Kidney (tissue), 14 donors: ENCODE data around the gene ADCY6. TPM values are rescaled to one million over a fixed set of nuclear protein-coding genes. Genes with fewer than 3 reads are reported as not detected.

Source experiments
- DNase-seq, 5 donors: peaks; one replicate each; pipeline ENCODE4 v3.0.0-alpha.2; 2013 to 2020
- FAIRE-seq: peaks from 2 replicates; lab custom pipeline; 2012; peaks lifted over from hg19 to GRCh38; lab: Jason Lieb, UNC
- H3K27ac ChIP-seq, 2 donors: one replicate each; pipeline ENCODE4 v1.7.0; 2013; ENCODE audit warnings: low read depth in 2 of 2, low read length in 2 of 2, inconsistent platforms in 1 of 2
- H3K27me3 ChIP-seq: one replicate; pipeline ENCODE4 v1.7.1; 2013; ENCODE audit warnings: low read length, inconsistent platforms; ENCODE audit not compliant: control insufficient read depth, insufficient read depth
- H3K36me3 ChIP-seq, 3 donors: one replicate each; pipeline versions ENCODE4 v1.7.0 to v1.7.1; 2013; ENCODE audit warnings: low read length in 3 of 3, control low read depth in 1 of 3, inconsistent platforms in 1 of 3; ENCODE audit not compliant: insufficient read depth in 3 of 3, control insufficient read depth in 2 of 3
- H3K4me1 ChIP-seq, 3 donors: one replicate each; pipeline versions ENCODE4 v1.7.0 to v1.7.1; 2013; ENCODE audit warnings: low read length in 3 of 3, inconsistent platforms in 1 of 3, low read depth in 1 of 3; ENCODE audit not compliant: control insufficient read depth in 2 of 3, insufficient read depth in 2 of 3
- H3K4me3 ChIP-seq, 3 donors: one replicate each; pipeline versions ENCODE4 v1.7.0 to v1.8.1; 2013; ENCODE audit warnings: low read length in 3 of 3, control low read depth in 1 of 3, inconsistent platforms in 1 of 3
- H3K9ac ChIP-seq, 3 donors: one replicate each; pipeline versions ENCODE4 v1.7.0 to v1.7.1; 2013; ENCODE audit warnings: low read length in 3 of 3, control low read depth in 1 of 3, inconsistent platforms in 1 of 3
- H3K9me3 ChIP-seq, 3 donors: one replicate each; pipeline versions ENCODE4 v1.7.0 to v1.7.1; 2013; ENCODE audit warnings: low read length in 3 of 3, control low read depth in 1 of 3, inconsistent platforms in 1 of 3; ENCODE audit not compliant: control insufficient read depth in 2 of 3, insufficient read depth in 1 of 3
- CTCF ChIP-seq: IDR thresholded peaks from 3 replicates; pipeline ENCODE4 v1.5.1; 2012; ENCODE audit warnings: mild to moderate bottlenecking, moderate library complexity, borderline replicate concordance; ENCODE audit not compliant: insufficient read depth; ENCODE audit errors: extremely low read depth
- intact Hi-C: fragments of 100-400 bp; cut with DNase I; formaldehyde crosslinking; loops from one replicate; pipeline ENCODE4 v1.11.1; 2022
- polyA plus RNA-seq: library from polyadenylated mRNA; stranded (reverse); fragments of 350-450 nt; fragmentation: Illumina TruSeq; extraction: RNeasy Lipid Tissue Mini Kit (QIAGEN cat#74804); gene quantifications from one replicate; pipeline ENCODE4 v1.2.3, GENCODE V29; 2014; ENCODE audit warnings: low read depth, low replicate concordance; ENCODE audit not compliant: insufficient read depth
- total RNA-seq: library from RNA; stranded (reverse); fragmentation: NEBNext Ultra II Directional; extraction: Animal tissue kit (Norgen Biotek cat#: 25700); gene quantifications from one replicate; pipeline ENCODE4 v1.2.1, GENCODE V29; 2021
- donor health status: control.
- donor health status: control.
- donor health status: control.
- donor health status: control.
- donor health status: control.
- donor health status: DM: yes; HTN: yes; CAD: no.
- donor health status: Normal renal cell carcinoma (clear cell type).

The ADCY6 gene
- total and polyA plus RNA-seq, 2 donors from 2014 or later = 27.3 to 66.9 TPM

- Histone ChIP-seq H3K27me3 (no peaks in the 10 kb centered on the region), H3K9me3 (no peaks in the 10 kb centered on the region), H3K27ac (no peak overlapping the region), H3K4me3 (no peak overlapping the region), H3K4me1 (no peaks in the 10 kb centered on the region), H3K36me3 (no peaks in the 10 kb centered on the region), H3K9ac (no peak overlapping the region)
- intact Hi-C loops = loop anchor here (5.0 kb wide), 1 partner anchor 47 kb away; no protein-coding TSS in a partner anchor
- no peak for FAIRE-seq
- DNase-seq = no peak
- no peak for TF ChIP-seq CTCF
These were observed 38.7 kb downstream of the ADCY6 start for GRCh38 chr12:48750215-48750614.

- H3K36me3 ChIP-seq = no peaks in the 10 kb centered on the region
- TF ChIP-seq CTCF = no peak
- H3K27me3 ChIP-seq = no peaks in the 10 kb centered on the region
- no peak overlapping the region for H3K9ac ChIP-seq
- no peak for DNase-seq
- no peak overlapping the region for H3K27ac ChIP-seq
- no peak for FAIRE-seq
- H3K4me3 ChIP-seq = no peak overlapping the region
- no peaks in the 10 kb centered on the region for H3K9me3 ChIP-seq
- intact Hi-C loops = no loop called here
- no peaks in the 10 kb centered on the region for H3K4me1 ChIP-seq
These were observed 44.5 kb downstream of the ADCY6 start for GRCh38 chr12:48744251-48745008.

DNA sequence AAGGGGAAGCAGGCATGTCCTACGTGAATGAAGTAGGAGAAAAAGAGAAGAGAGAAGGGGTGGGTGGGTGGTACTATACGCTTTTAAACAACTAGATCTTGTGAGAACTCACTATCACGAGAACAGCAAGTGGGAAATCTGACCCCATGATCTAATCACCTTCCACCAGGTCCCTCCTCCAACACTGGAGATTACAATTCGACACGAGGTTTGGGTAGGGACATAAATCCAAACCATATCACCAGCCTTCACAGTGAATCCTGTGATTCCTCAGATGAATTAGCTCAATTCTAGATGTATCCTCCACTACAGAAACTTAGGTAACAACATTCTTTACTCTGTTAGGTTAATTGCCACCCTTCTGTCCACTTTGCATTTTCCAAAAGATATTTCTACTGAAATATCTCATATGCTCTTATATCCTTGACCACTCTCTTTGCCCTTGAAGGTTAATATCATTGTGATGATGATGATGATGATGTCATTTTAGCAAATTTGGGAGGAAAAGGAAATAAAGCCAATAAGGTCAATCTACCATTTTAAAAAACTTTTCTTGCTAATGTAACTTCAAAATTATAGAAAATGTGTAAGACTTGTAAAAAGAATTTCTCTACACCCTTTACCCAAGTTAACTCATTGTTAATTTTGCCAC lies 49.1 kb downstream of the ADCY6 start:
- Histone ChIP-seq H3K27ac (no peak overlapping the region), H3K9ac (no peak overlapping the region), H3K9me3 (no peaks in the 10 kb centered on the region), H3K4me1 (no peaks in the 10 kb centered on the region), H3K27me3 (no peaks in the 10 kb centered on the region), H3K36me3 (no peaks in the 10 kb centered on the region), H3K4me3 (no peak overlapping the region)
- no peak for TF ChIP-seq CTCF
- intact Hi-C loops = no loop called here
- DNase-seq (no peak), FAIRE-seq (no peak)
